ENCODE results near the gene FMNL2.

DNA sequence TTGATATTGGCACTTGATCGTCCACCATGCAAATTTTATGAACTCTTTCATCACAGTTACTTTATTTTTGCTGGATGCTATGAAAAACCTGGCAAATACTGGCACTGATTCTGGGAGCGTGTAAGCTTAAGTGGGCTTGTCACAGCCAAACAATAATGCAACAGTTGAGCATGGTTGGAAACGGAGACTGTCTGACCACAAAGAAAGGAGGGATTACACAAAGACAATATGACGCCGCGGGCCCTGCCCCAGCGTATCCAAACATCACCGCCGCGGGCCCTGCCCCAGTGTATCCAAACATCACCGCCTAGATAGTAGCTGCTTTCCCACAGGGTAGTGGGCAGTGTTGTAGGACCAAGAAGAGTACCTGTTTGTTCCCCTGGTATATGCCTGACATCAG, 246.4 kb downstream of the FMNL2 start:
- TF ChIP-seq POLR2A (IDR thresholded peaks at IDR 0.05; ENCODE audit: low read length) (no peak), GATA1 (IDR thresholded peaks at IDR 0.05; ENCODE audit: low read depth, low read length) (no peak)

All from erythroblast (primary cell).